Measurements from ENCODE around the gene CCDC190. TPM values are rescaled to one million over a fixed set of nuclear protein-coding genes. Genes with fewer than 3 reads are reported as not detected.

Gene CCDC190
- total RNA-seq, 1 donor from 2014 or later, result 5.2 TPM

DNA sequence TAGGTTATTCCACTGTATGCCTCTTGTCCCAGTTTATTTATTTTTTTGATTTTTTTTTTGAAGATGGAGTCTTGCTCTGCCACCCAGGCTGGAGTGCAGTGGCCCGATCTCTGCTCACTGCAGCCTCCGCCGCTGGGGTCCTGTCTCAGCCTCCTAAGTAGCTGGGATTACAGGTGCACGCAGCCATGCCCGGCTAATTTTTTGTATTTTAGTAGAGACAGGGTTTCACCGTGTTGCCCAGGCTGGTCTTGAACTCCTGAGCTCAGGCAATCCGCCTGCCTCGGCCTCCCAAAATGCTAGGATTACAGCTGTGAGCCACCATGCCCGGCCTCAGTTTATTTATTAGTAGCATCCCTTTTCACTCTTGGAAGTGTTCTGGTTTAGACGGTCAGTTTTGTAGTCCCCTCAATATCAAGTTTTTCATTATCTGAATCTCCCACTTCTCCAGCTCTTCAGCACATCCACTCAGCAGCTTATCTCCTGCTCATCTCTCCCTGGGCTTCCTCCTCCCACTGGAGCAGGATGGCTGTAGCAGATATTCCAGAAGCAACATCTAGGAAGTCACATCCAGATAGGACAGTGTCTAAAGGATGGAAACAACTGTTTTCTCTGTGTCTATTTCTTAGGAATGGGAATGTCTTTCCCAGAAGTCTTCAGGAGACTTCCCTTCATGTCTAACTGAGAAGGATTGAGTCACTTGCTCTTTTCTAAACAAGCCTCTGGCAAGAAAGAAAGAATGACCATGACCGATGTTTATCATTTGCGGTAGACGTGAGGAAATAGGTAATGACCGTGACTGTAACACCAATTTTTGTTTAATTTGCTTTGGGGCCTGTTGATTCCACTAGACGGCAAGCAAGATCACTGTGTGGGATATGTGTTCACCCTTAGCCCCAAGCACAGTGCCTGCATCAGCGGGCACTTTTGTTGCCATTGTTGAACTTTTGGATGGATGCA, 14.4 kb downstream of the CCDC190 start:
- H3K27me3 ChIP-seq (ENCODE audit: low read depth), result no peaks in the 10 kb centered on the region
- TF ChIP-seq, protein P1, sequence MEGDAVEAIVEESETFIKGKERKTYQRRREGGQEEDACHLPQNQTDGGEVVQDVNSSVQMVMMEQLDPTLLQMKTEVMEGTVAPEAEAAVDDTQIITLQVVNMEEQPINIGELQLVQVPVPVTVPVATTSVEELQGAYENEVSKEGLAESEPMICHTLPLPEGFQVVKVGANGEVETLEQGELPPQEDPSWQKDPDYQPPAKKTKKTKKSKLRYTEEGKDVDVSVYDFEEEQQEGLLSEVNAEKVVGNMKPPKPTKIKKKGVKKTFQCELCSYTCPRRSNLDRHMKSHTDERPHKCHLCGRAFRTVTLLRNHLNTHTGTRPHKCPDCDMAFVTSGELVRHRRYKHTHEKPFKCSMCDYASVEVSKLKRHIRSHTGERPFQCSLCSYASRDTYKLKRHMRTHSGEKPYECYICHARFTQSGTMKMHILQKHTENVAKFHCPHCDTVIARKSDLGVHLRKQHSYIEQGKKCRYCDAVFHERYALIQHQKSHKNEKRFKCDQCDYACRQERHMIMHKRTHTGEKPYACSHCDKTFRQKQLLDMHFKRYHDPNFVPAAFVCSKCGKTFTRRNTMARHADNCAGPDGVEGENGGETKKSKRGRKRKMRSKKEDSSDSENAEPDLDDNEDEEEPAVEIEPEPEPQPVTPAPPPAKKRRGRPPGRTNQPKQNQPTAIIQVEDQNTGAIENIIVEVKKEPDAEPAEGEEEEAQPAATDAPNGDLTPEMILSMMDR (IDR thresholded peaks at IDR 0.05), result no peak

DNA sequence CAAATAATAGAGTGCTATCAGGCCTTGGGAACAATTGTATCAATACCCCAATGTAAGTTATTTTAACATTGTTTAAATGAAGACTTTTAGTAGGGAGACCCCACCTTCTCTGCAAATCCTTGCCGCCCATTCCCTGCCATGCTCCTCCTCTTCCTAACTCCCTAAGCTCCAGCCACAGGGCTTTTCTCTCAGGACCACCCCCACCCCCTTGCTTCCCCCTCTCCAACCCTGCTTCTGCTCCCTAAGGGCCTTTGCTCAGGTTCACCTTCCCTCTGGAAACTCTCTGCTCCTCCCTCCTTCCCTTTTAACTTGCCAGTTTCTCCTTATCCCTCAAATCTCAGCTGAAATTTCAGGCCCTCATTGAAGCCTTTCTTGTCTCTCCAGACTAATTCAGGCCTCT, 16.8 kb downstream of the CCDC190 start:
- Histone ChIP-seq H3K27ac (no peak overlapping the region), H3K36me3 (no peaks in the 10 kb centered on the region), H3K4me3 (no peak overlapping the region), H3K27me3 (ENCODE audit: low read depth) (no peaks in the 10 kb centered on the region), H3K9me3 (peaks cover 3% of the 10 kb centered on the region), H3K4me1 (no peaks in the 10 kb centered on the region)
- TF ChIP-seq, protein P1 (IDR thresholded peaks at IDR 0.05), result no peak
- ATAC-seq (no peak), DNase-seq (no peak)
- intact Hi-C loops (cut with DNase I), result loop anchor here (10.0 kb wide), 1 partner anchor 471 kb away; no protein-coding TSS in a partner anchor

More for the DNA sequence above, 14.4 kb downstream of the CCDC190 start:
- no peak for ATAC-seq
- Histone ChIP-seq H3K27ac (no peak overlapping the region), H3K4me1 (no peaks in the 10 kb centered on the region), H3K4me3 (no peak overlapping the region), H3K9me3 (no peaks in the 10 kb centered on the region), H3K36me3 (no peaks in the 10 kb centered on the region)
- intact Hi-C loops (cut with DNase I), result loop anchor here (10.0 kb wide), 1 partner anchor 468 kb away; no protein-coding TSS in a partner anchor
- no peak for DNase-seq

DNA sequence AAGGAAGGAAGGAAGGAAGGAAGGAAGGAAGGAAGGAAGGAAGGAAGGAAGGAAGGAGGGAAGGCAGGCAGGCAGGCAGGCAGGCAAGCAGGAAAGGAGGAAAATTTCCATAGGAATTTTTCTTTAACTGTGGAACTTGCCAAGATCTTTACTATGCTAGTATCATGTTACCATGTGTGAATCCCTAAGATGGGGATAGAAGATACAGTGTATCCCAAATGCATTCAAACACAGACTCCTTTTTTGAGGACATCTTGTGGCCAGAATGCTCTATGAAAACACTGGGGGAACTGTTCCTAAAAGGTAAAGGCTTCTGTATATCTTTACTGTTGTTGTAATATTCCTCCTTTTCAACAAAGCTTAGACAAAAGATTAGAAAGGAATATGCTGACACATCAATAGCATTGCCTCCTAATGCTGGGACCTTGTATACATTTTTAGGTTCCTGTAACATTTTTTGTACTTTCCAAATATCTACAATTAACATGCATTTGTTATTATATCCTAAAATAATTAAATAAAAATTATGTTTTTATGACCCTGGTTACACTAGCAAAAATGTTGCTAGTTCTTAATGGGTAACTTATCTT, 20.6 kb downstream of the CCDC190 start:
- no peaks in the 10 kb centered on the region for H3K36me3 ChIP-seq
- TF ChIP-seq, protein P1 (IDR thresholded peaks at IDR 0.05), result no peak
- intact Hi-C loops (cut with DNase I), result loop anchor here (10.0 kb wide), 1 partner anchor 474 kb away; no protein-coding TSS in a partner anchor
- peaks cover 12% of the 10 kb centered on the region for H3K9me3 ChIP-seq
- H3K4me1 ChIP-seq, result no peaks in the 10 kb centered on the region
- no peak overlapping the region for H3K4me3 ChIP-seq
- DNase-seq (no peak), ATAC-seq (no peak)
- H3K27me3 ChIP-seq (ENCODE audit: low read depth), result no peaks in the 10 kb centered on the region
- H3K27ac ChIP-seq, result no peak overlapping the region

DNA sequence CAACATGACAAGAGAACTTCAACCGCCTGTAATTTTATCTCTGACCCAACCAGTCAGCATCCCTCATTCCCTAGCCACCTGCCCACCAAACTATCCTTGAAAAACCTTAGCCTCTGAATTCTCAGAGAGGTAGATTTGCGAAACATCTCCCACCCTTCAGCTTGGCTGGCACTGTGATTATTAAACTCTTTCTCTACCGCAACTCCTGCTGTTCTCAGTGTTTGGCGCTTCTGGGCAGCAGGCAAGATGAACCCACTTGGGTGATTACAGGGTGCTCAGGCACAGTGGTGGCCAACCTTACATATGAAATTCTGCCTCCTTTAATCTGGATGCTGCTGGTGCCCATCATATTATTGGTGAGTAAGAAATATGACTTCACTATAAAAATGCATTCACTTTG, 22.1 kb downstream of the CCDC190 start:
- no peaks in the 10 kb centered on the region for H3K27me3 ChIP-seq (ENCODE audit: low read depth)
- TF ChIP-seq, protein P1 (IDR thresholded peaks at IDR 0.05), result no peak
- H3K36me3 ChIP-seq, result no peaks in the 10 kb centered on the region
- no peak overlapping the region for H3K27ac ChIP-seq
- no peak for DNase-seq
- no peak for ATAC-seq
- intact Hi-C loops (cut with DNase I), result no loop called here
- H3K4me3 ChIP-seq, result no peak overlapping the region
- no peaks in the 10 kb centered on the region for H3K4me1 ChIP-seq
- peaks cover 12% of the 10 kb centered on the region for H3K9me3 ChIP-seq

DNA sequence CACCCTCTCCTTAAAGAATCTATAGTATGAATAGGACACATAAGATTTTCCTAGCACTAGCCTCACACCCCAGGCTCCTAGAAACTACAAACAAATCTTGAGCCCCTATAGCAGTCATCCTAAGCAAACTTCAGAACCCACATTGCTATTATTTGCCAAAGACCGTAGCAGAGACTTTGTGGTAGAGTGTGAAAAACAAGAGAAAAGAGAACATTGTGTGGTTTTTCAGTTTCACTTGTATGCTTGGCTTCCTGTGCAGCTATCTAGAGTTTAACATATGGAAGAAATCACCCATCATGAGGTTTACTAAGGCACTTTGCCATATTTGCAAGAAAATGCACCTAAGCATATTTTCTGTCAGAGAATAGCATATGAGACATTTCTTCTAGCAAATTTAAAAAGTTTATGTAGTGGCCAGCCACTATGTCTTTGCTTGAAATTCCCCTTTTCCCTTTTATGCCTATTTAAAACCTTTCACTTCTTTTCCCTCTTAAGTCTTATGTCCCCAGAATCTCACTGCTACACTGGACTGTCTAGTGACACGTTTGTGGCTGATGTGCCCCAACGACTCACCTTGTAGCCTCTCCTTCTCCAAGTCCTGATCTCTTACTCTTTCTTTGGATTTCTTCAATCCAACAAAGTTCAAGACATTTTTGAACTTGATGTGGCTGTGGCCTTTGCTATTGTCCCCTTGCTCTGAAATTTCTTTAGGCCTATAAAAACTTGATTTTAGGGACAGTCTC, 25.6 kb downstream of the CCDC190 start:
- no peaks in the 10 kb centered on the region for H3K27me3 ChIP-seq (ENCODE audit: low read depth)
- H3K36me3 ChIP-seq, result no peaks in the 10 kb centered on the region
- no peak overlapping the region for H3K27ac ChIP-seq
- TF ChIP-seq, protein P1 (IDR thresholded peaks at IDR 0.05), result no peak
- no peak overlapping the region for H3K4me3 ChIP-seq
- intact Hi-C loops (cut with DNase I), result no loop called here
- H3K4me1 ChIP-seq, result no peaks in the 10 kb centered on the region
- ATAC-seq (no peak), DNase-seq (no peak)
- H3K9me3 ChIP-seq, result peaks cover 12% of the 10 kb centered on the region
